Measurements from ENCODE around the gene DHCR7. TPM values are rescaled to one million over a fixed set of nuclear protein-coding genes. Genes with fewer than 3 reads are reported as not detected.

The DHCR7 gene
- total RNA-seq, 1 donor from 2014 or later: 63.9 TPM

- intact Hi-C loops (cut with micrococcal nuclease): no loop called here
These were observed 11.0 kb upstream of the DHCR7 start for GRCh38 chr11:71459076-71459766.

GRCh38 chr11:71458146-71459070 is 10.2 kb upstream of the DHCR7 start:
- intact Hi-C loops (cut with micrococcal nuclease): no loop called here

- intact Hi-C loops (cut with micrococcal nuclease): no loop called here
These were observed 8.6 kb upstream of the DHCR7 start for GRCh38 chr11:71456831-71457230.

GRCh38 chr11:71456294-71456693 is 8.1 kb upstream of the DHCR7 start:
- intact Hi-C loops (cut with micrococcal nuclease): no loop called here

- intact Hi-C loops (cut with micrococcal nuclease): loop anchor here (1.0 to 5.0 kb wide), 2 partner anchors 35 to 1777 kb away; partner anchors contain the start of gene LTO1
These were observed 6.4 kb upstream of the DHCR7 start for GRCh38 chr11:71454470-71455113.

- intact Hi-C loops (cut with micrococcal nuclease): loop anchor here (1.0 to 5.0 kb wide), 5 partner anchors 35 to 1777 kb away; partner anchors contain the start of genes LTO1, PPFIA1, RNF121 and XNDC1N
These were observed 5.7 kb upstream of the DHCR7 start for GRCh38 chr11:71453918-71454304.

GRCh38 chr11:71453037-71453917 is 5.1 kb upstream of the DHCR7 start, which contains the start of gene NADSYN1:
TSS of gene NADSYN1 (plus strand) at chr11:71453203. CDS start at chr11:71453297, 94 bp downstream.
- intact Hi-C loops (cut with micrococcal nuclease): loop anchor here (2.0 to 5.0 kb wide), 4 partner anchors 476 to 1776 kb away; partner anchors contain the start of genes LTO1, PPFIA1, RNF121 and XNDC1N

- intact Hi-C loops (cut with micrococcal nuclease): loop anchor here (1.0 to 5.0 kb wide), 5 partner anchors 111 to 1775 kb away; partner anchors contain the start of genes LTO1, PPFIA1, RNF121 and XNDC1N
These were observed 4.2 kb upstream of the DHCR7 start for GRCh38 chr11:71452199-71453036.

- intact Hi-C loops (cut with micrococcal nuclease): loop anchor here (1.0 to 5.0 kb wide), 5 partner anchors 112 to 1774 kb away; partner anchors contain the start of genes LTO1, PPFIA1, RNF121 and XNDC1N
These were observed 3.5 kb upstream of the DHCR7 start for GRCh38 chr11:71451596-71452198.

GRCh38 chr11:71450939-71451338 is 2.7 kb upstream of the DHCR7 start:
- intact Hi-C loops (cut with micrococcal nuclease): loop anchor here (5.0 kb wide), 1 partner anchor 1774 kb away; the partner anchor contains the start of gene LTO1

GRCh38 chr11:71450507-71450906 is 2.3 kb upstream of the DHCR7 start:
- intact Hi-C loops (cut with micrococcal nuclease): loop anchor here (5.0 kb wide), 1 partner anchor 1773 kb away; the partner anchor contains the start of gene LTO1

GRCh38 chr11:71449596-71449995 is 1.4 kb upstream of the DHCR7 start:
- intact Hi-C loops (cut with micrococcal nuclease): loop anchor here (2.0 kb wide), 1 partner anchor 631 kb away; the partner anchor contains the start of genes LRRC51 and NUMA1

GRCh38 chr11:71447791-71448256 is 369 bp downstream of the DHCR7 start:
- intact Hi-C loops (cut with micrococcal nuclease): loop anchor here (1.0 to 2.0 kb wide), 2 partner anchors 339 to 633 kb away; partner anchors contain the start of genes LRRC51 and NUMA1

GRCh38 chr11:71446942-71447688 is 1.1 kb downstream of the DHCR7 start:
- intact Hi-C loops (cut with micrococcal nuclease): no loop called here

- intact Hi-C loops (cut with micrococcal nuclease): no loop called here
These were observed 2.0 kb downstream of the DHCR7 start for GRCh38 chr11:71446150-71446549.

- intact Hi-C loops (cut with micrococcal nuclease): no loop called here
These were observed 3.4 kb downstream of the DHCR7 start for GRCh38 chr11:71444811-71445210.

GRCh38 chr11:71443736-71444445 is 4.3 kb downstream of the DHCR7 start:
- intact Hi-C loops (cut with micrococcal nuclease): no loop called here

Measured in T-helper 1 cell treated with Interleukin-12 subunit alpha and Interleukin-12 subunit beta and Interleukin-4 antibody, amounts not matched to agents 30 ng/mL and 1 ng/mL, for 36 hours (primary cell).